Activated T-helper 2 cell treated with anti-CD3 and anti-CD28 coated beads, Interferon-gamma antibody, Interleukin-2, Interleukin-4, amounts not matched to agents 10 μg/mL and 5 μg/mL and 100 μg/mL, durations not matched to agents 14 hours and 24 hours and 36 hours (primary cell): Measurements from ENCODE around the gene HOXC11. TPM values are rescaled to one million over a fixed set of nuclear protein-coding genes. Genes with fewer than 3 reads are reported as not detected.

Experiments used
- DNase-seq: peaks from one replicate; pipeline ENCODE4 v3.0.0; 2021; ENCODE audit warnings: low spot score
- H3K27ac Mint-ChIP-seq: one replicate; pipeline ENCODE4 v1.8.0; 2021; ENCODE audit warnings: mixed read lengths
- H3K27me3 Mint-ChIP-seq: one replicate; pipeline ENCODE4 v1.8.0; 2021; ENCODE audit warnings: low read depth, mixed read lengths
- H3K36me3 Mint-ChIP-seq: one replicate; pipeline ENCODE4 v1.8.0; 2021; ENCODE audit warnings: low read depth, mixed read lengths
- H3K4me1 Mint-ChIP-seq: one replicate; pipeline ENCODE4 v1.8.0; 2021; ENCODE audit warnings: low read depth, mixed read lengths
- H3K4me3 Mint-ChIP-seq: one replicate; pipeline ENCODE4 v1.8.0; 2021; ENCODE audit warnings: low read depth, mild to moderate bottlenecking, moderate library complexity, mixed read lengths
- H3K9me3 Mint-ChIP-seq: one replicate; pipeline ENCODE4 v1.8.0; 2021; ENCODE audit warnings: mixed read lengths
- intact Hi-C: fragments of 100-400 bp; cut with micrococcal nuclease; formaldehyde crosslinking; loops from one replicate; pipeline ENCODE4 v1.15.1; 2023
- total RNA-seq: library from RNA; stranded (reverse); gene quantifications from 2 replicates; pipeline ENCODE4 v1.2.3, GENCODE V29; 2022

HOXC11 gene
- total RNA-seq, 1 donor from 2014 or later, result not detected

- H3K4me3 Mint-ChIP-seq, result no peak overlapping the region
- intact Hi-C loops, result loop anchor here (10.0 kb wide), 2 partner anchors 362 to 1008 kb away; partner anchors contain the start of gene EIF4B
- DNase-seq, result no peak
- H3K27ac Mint-ChIP-seq, result no peak overlapping the region
- no peaks in the 10 kb centered on the region for H3K36me3 Mint-ChIP-seq
- peaks cover 81% of the 10 kb centered on the region for H3K27me3 Mint-ChIP-seq
- peaks cover 16% of the 10 kb centered on the region for H3K4me1 Mint-ChIP-seq
- no peaks in the 10 kb centered on the region for H3K9me3 Mint-ChIP-seq
Measured at GRCh38 chr12:54012631-54013409, 39.9 kb downstream of the HOXC11 start.

- Mint-ChIP-seq H3K4me1 (peaks cover 13% of the 10 kb centered on the region), H3K27me3 (peaks cover 75% of the 10 kb centered on the region), H3K4me3 (no peak overlapping the region), H3K36me3 (no peaks in the 10 kb centered on the region), H3K27ac (no peak overlapping the region), H3K9me3 (no peaks in the 10 kb centered on the region)
- intact Hi-C loops, result loop anchor here (2.0 to 10.0 kb wide), 3 partner anchors 14 to 1010 kb away; partner anchors contain the start of genes EIF4B and HOXC9
- DNase-seq, result no peak
Measured at GRCh38 chr12:54014377-54015017, 41.6 kb downstream of the HOXC11 start.

- Mint-ChIP-seq H3K4me3 (no peak overlapping the region), H3K36me3 (peaks cover 5% of the 10 kb centered on the region)
Measured at GRCh38 chr12:54015018-54015931, 42.3 kb downstream of the HOXC11 start.

GRCh38 chr12:54016051-54016450 is 43.1 kb downstream of the HOXC11 start:
- intact Hi-C loops, result loop anchor here (10.0 kb wide), 2 partner anchors 359 to 1011 kb away; partner anchors contain the start of gene EIF4B
- H3K9me3 Mint-ChIP-seq, result no peaks in the 10 kb centered on the region
- peaks cover 76% of the 10 kb centered on the region for H3K27me3 Mint-ChIP-seq
- peaks cover 5% of the 10 kb centered on the region for H3K36me3 Mint-ChIP-seq
- no peak for DNase-seq
- H3K4me1 Mint-ChIP-seq, result peaks cover 17% of the 10 kb centered on the region
- H3K27ac Mint-ChIP-seq, result no peak overlapping the region
- no peak overlapping the region for H3K4me3 Mint-ChIP-seq

More at GRCh38 chr12:54015018-54015931, 42.3 kb downstream of the HOXC11 start:
- H3K9me3 Mint-ChIP-seq, result no peaks in the 10 kb centered on the region
- H3K27ac Mint-ChIP-seq, result no peak overlapping the region
- DNase-seq, result no peak
- intact Hi-C loops, result loop anchor here (2.0 to 10.0 kb wide), 3 partner anchors 14 to 1010 kb away; partner anchors contain the start of genes EIF4B and HOXC9
- H3K27me3 Mint-ChIP-seq, result peaks cover 74% of the 10 kb centered on the region
- peaks cover 17% of the 10 kb centered on the region for H3K4me1 Mint-ChIP-seq

GRCh38 chr12:54016478-54016964 is 43.6 kb downstream of the HOXC11 start:
- Mint-ChIP-seq H3K27ac (no peak overlapping the region), H3K4me1 (peaks cover 16% of the 10 kb centered on the region), H3K36me3 (peaks cover 5% of the 10 kb centered on the region), H3K4me3 (no peak overlapping the region), H3K9me3 (no peaks in the 10 kb centered on the region), H3K27me3 (peaks cover 76% of the 10 kb centered on the region)
- intact Hi-C loops, result loop anchor here (10.0 kb wide), 2 partner anchors 358 to 1012 kb away; partner anchors contain the start of gene EIF4B
- DNase-seq, result no peak

GRCh38 chr12:54017027-54017788 is 44.3 kb downstream of the HOXC11 start:
- Mint-ChIP-seq H3K4me1 (peaks cover 17% of the 10 kb centered on the region), H3K4me3 (peak overlapping the region; percentile 81), H3K9me3 (no peaks in the 10 kb centered on the region), H3K27me3 (peaks cover 77% of the 10 kb centered on the region), H3K27ac (peak overlapping the region; percentile 18), H3K36me3 (peaks cover 5% of the 10 kb centered on the region)
- intact Hi-C loops, result loop anchor here (10.0 kb wide), 2 partner anchors 358 to 1012 kb away; partner anchors contain the start of gene EIF4B
- no peak for DNase-seq

GRCh38 chr12:54017878-54018467 is 45.0 kb downstream of the HOXC11 start:
- Mint-ChIP-seq H3K9me3 (no peaks in the 10 kb centered on the region), H3K27ac (peak overlapping the region; percentile 18), H3K27me3 (peaks cover 75% of the 10 kb centered on the region), H3K4me1 (peaks cover 17% of the 10 kb centered on the region), H3K36me3 (peaks cover 5% of the 10 kb centered on the region), H3K4me3 (peak overlapping the region; percentile 81)
- peak; percentile 67 for DNase-seq
- intact Hi-C loops, result loop anchor here (2.0 to 10.0 kb wide), 3 partner anchors 15 to 1013 kb away; partner anchors contain the start of genes EIF4B and HOXC5

GRCh38 chr12:54018468-54018984 is 45.6 kb downstream of the HOXC11 start:
- Mint-ChIP-seq H3K4me1 (peaks cover 17% of the 10 kb centered on the region), H3K4me3 (peak overlapping the region; percentile 30), H3K9me3 (no peaks in the 10 kb centered on the region), H3K36me3 (peaks cover 5% of the 10 kb centered on the region), H3K27ac (no peak overlapping the region), H3K27me3 (peaks cover 75% of the 10 kb centered on the region)
- intact Hi-C loops, result loop anchor here (2.0 to 10.0 kb wide), 3 partner anchors 14 to 1014 kb away; partner anchors contain the start of genes EIF4B and HOXC5
- no peak for DNase-seq

GRCh38 chr12:54019091-54019811 is 46.3 kb downstream of the HOXC11 start:
- no peaks in the 10 kb centered on the region for H3K9me3 Mint-ChIP-seq
- intact Hi-C loops, result loop anchor here (1.0 to 10.0 kb wide), 4 partner anchors 8 to 1014 kb away; partner anchors contain the start of genes EIF4B and HOXC5
- no peak overlapping the region for H3K4me3 Mint-ChIP-seq
- no peak overlapping the region for H3K27ac Mint-ChIP-seq
- peaks cover 17% of the 10 kb centered on the region for H3K4me1 Mint-ChIP-seq
- no peak for DNase-seq
- H3K36me3 Mint-ChIP-seq, result peaks cover 5% of the 10 kb centered on the region
- H3K27me3 Mint-ChIP-seq, result peaks cover 75% of the 10 kb centered on the region

- intact Hi-C loops, result loop anchor here (1.0 to 10.0 kb wide), 4 partner anchors 7 to 1015 kb away; partner anchors contain the start of genes EIF4B and HOXC5
- Mint-ChIP-seq H3K27ac (no peak overlapping the region), H3K4me3 (no peak overlapping the region), H3K27me3 (peaks cover 74% of the 10 kb centered on the region), H3K9me3 (no peaks in the 10 kb centered on the region), H3K4me1 (peaks cover 12% of the 10 kb centered on the region), H3K36me3 (peaks cover 5% of the 10 kb centered on the region)
- no peak for DNase-seq
Measured at GRCh38 chr12:54019924-54020590, 47.1 kb downstream of the HOXC11 start.
